ENCODE results near the gene SP5. TPM values are rescaled to one million over a fixed set of nuclear protein-coding genes. Genes with fewer than 3 reads are reported as not detected.

SP5 gene
- total RNA-seq, 1 experiment from 2014 or later: 161 TPM

DNA sequence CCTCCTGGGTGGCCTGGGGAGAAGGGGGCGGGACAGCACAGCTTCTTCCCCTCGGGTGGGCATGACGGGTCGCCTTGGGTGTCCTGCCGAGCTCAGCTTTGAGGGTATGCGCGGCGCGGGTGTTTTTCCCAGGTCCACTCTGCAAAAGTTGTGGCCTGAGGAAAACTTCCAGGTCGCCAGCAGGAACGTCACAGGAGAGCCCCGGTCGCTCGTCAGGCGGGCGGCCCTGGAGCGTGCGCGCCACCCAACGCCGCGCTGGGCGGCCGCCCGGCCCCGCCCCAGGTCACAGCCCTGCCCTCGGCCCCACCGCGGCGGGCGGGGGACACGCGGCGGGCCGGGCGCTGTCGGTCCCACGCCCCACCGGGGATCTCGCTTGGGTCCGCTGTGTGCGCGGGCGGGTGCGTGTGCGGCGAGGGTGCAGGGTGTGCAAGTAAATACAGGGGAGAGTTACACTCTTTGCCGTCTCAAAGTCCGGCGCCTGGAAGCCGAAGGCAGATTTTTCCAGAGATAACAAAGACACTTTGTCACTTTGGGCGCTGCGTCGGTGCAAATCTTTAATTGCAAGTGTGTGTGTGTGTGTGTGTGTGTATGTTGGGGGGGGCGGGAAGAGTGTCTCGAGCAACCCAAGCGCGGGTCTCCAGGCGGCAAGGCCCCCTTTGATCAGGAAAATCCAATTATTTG, 616 bp upstream of the SP5 start:
- Histone ChIP-seq H3K9me3 (no peaks in the 10 kb centered on the region), H3K4me1 (peaks cover 10% of the 10 kb centered on the region; the same call in 1 of the 2 replicates), H3K27me3 (replicated peaks; ENCODE audit: control insufficient read depth, insufficient read depth, low read length) (no peaks in the 10 kb centered on the region), H3K36me3 (ENCODE audit: control insufficient read depth, insufficient read depth, low read length) (no peaks in the 10 kb centered on the region), H3K4me3 (ENCODE audit: low read depth, low read length) (peak overlapping the region; percentile 62)
- Mint-ChIP-seq H3K9me3 (ENCODE audit: unreplicated experiment) (peaks cover 12% of the 10 kb centered on the region), H3K27ac (ENCODE audit: unreplicated experiment) (peak overlapping the region; percentile 84), H3K27me3 (ENCODE audit: insufficient read depth, unreplicated experiment) (no peaks in the 10 kb centered on the region), H3K4me1 (ENCODE audit: low read depth, unreplicated experiment) (peaks cover 11% of the 10 kb centered on the region), H3K4me3 (ENCODE audit: unreplicated experiment) (peak overlapping the region; percentile 100), H3K36me3 (ENCODE audit: insufficient read depth, unreplicated experiment) (peaks cover 65% of the 10 kb centered on the region)
- no TSS peak for BruUV-seq (replicated peaks)
- ChIA-PET POLR2A (interaction anchor here (1.0 to 1.7 kb wide), 3 partner anchors 26 to 102 kb away, joined by 3 to 10 read pairs (median 4); partner anchors contain the start of genes ERICH2 and GAD1), CTCF (interaction anchor here (1.7 to 3.0 kb wide), 3 partner anchors 102 to 305 kb away, joined by 5 to 12 read pairs (median 8); partner anchors contain the start of gene GAD1)
- TF ChIP-seq, protein P1, sequence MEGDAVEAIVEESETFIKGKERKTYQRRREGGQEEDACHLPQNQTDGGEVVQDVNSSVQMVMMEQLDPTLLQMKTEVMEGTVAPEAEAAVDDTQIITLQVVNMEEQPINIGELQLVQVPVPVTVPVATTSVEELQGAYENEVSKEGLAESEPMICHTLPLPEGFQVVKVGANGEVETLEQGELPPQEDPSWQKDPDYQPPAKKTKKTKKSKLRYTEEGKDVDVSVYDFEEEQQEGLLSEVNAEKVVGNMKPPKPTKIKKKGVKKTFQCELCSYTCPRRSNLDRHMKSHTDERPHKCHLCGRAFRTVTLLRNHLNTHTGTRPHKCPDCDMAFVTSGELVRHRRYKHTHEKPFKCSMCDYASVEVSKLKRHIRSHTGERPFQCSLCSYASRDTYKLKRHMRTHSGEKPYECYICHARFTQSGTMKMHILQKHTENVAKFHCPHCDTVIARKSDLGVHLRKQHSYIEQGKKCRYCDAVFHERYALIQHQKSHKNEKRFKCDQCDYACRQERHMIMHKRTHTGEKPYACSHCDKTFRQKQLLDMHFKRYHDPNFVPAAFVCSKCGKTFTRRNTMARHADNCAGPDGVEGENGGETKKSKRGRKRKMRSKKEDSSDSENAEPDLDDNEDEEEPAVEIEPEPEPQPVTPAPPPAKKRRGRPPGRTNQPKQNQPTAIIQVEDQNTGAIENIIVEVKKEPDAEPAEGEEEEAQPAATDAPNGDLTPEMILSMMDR (IDR thresholded peaks at IDR 0.05; ENCODE audit: insufficient read depth in 1 of 2, low read depth in 1 of 2, low read length in 1 of 2, severe bottlenecking in 1 of 2, unreplicated experiment in 1 of 2): no peak
- DNase-seq: peak; percentile 89 to 93
- intact Hi-C loops (cut with micrococcal nuclease; ENCODE audit: unreplicated experiment): loop anchor here (1.0 to 5.0 kb wide), 9 partner anchors 56 to 316 kb away; partner anchors contain the start of genes ERICH2 and GORASP2

DNA sequence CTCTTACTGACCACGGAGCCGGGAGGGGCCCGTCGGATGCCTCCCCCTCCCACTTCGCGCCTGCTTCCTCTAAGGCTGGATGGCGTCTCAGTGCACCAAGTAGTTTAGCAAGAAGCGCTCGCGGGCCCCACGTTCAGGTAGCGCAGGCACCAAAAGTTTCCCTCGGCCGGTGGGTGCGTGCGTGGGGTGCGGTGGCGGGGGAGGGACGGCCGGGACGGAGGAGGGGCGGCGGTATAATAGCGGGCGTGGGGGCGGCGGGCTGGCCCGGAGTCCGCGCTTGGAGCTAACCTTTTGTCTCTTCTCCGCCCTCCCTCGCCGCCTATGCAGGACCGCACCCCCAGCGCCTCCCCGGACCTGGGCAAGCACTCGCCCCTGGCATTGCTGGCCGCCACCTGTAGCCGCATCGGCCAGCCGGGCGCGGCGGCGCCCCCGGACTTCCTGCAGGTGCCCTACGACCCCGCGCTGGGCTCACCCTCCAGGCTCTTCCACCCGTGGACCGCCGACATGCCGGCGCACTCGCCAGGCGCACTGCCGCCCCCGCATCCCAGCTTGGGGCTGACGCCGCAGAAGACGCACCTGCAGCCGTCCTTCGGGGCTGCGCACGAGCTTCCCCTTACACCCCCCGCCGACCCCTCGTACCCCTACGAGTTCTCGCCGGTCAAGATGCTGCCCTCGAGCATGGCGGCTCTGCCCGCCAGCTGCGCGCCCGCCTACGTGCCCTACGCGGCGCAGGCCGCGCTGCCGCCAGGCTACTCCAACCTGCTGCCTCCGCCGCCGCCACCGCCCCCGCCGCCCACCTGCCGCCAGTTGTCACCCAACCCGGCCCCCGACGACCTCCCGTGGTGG, 1.0 kb downstream of the SP5 start:
- no peaks in the 10 kb centered on the region for H3K27me3 ChIP-seq (replicated peaks; ENCODE audit: control insufficient read depth, insufficient read depth, low read length)
- TF ChIP-seq, protein P1 (IDR thresholded peaks at IDR 0.05; ENCODE audit: insufficient read depth in 1 of 2, low read depth in 1 of 2, low read length in 1 of 2, severe bottlenecking in 1 of 2, unreplicated experiment in 1 of 2): no peak
- H3K9me3 ChIP-seq: no peaks in the 10 kb centered on the region
- peaks cover 11% of the 10 kb centered on the region; the same call in 1 of the 2 replicates for H3K4me1 ChIP-seq
- H3K9me3 Mint-ChIP-seq (ENCODE audit: unreplicated experiment): no peaks in the 10 kb centered on the region
- POLR2A ChIA-PET: interaction anchor here (0.6 to 1.7 kb wide), 5 partner anchors 23 to 308 kb away, joined by 3 to 10 read pairs (median 3); partner anchors contain the start of genes ERICH2 and GAD1
- H3K36me3 ChIP-seq (ENCODE audit: control insufficient read depth, insufficient read depth, low read length): no peaks in the 10 kb centered on the region
- peak; percentile 67 to 72 for DNase-seq
- no peaks in the 10 kb centered on the region for H3K4me1 Mint-ChIP-seq (ENCODE audit: low read depth, unreplicated experiment)
- peak overlapping the region; percentile 100 for H3K4me3 Mint-ChIP-seq (ENCODE audit: unreplicated experiment)
- BruUV-seq (replicated peaks): no TSS peak
- H3K36me3 Mint-ChIP-seq (ENCODE audit: insufficient read depth, unreplicated experiment): peaks cover 70% of the 10 kb centered on the region
- peak overlapping the region; percentile 62 for H3K4me3 ChIP-seq (ENCODE audit: low read depth, low read length)
- no peaks in the 10 kb centered on the region for H3K27me3 Mint-ChIP-seq (ENCODE audit: insufficient read depth, unreplicated experiment)
- intact Hi-C loops (cut with micrococcal nuclease; ENCODE audit: unreplicated experiment): loop anchor here (1.0 to 5.0 kb wide), 8 partner anchors 54 to 317 kb away; partner anchors contain the start of genes ERICH2 and GORASP2
- peak overlapping the region; percentile 84 for H3K27ac Mint-ChIP-seq (ENCODE audit: unreplicated experiment)
- CTCF ChIA-PET: interaction anchor here (0.6 to 1.9 kb wide), 7 partner anchors 24 to 307 kb away, joined by 3 to 8 read pairs (median 4); no protein-coding TSS in a partner anchor

All from Caco-2 (cell line).